BJ (cell line): ENCODE measurements around the gene MGAT5. TPM values are rescaled to one million over a fixed set of nuclear protein-coding genes. Genes with fewer than 3 reads are reported as not detected.

Experiments
- CTCF ChIA-PET: fragments of 350-600 bp; formaldehyde crosslinking; extraction: SDS; loops from one replicate; lab custom pipeline; 2021; ENCODE audit warnings: antibody characterized with exemption, inconsistent platforms; lab: Yijun Ruan, JAX
- POLR2A ChIA-PET: fragments of 300-600 bp; sonication (Branson Sonifier 250); formaldehyde crosslinking; extraction: SDS; loops from one replicate; lab custom pipeline; 2021; ENCODE audit warnings: antibody characterized with exemption; lab: Charles Lee
- DNase-seq: peaks from one replicate; pipeline ENCODE4 v3.0.0-alpha.2; 2011; ENCODE audit warnings: low read depth
- H3K27me3 ChIP-seq: 2 replicates; pipeline ENCODE4 v1.6.0; 2011; ENCODE audit warnings: low read length; ENCODE audit not compliant: control insufficient read depth, insufficient read depth
- H3K36me3 ChIP-seq: 2 replicates; pipeline ENCODE4 v1.5.1; 2011; ENCODE audit warnings: low read length; ENCODE audit not compliant: control insufficient read depth, insufficient read depth
- H3K4me3 ChIP-seq: 2 replicates; pipeline ENCODE4 v1.5.1; 2011; ENCODE audit warnings: low read depth, mild to moderate bottlenecking, control low read depth, low read length
- polyA plus RNA-seq: library from polyadenylated mRNA; depleted of rRNA; stranded (reverse); fragments of >200 nt; gene quantifications from 2 replicates; pipeline ENCODE4 v1.2.3, GENCODE V29; 2011
- TF ChIP-seq, protein P1 (sequence below): IDR thresholded peaks from 2 replicates; pipeline ENCODE4 v1.5.1; 2011; ENCODE audit warnings: low read depth, mild to moderate bottlenecking, control low read depth, inconsistent platforms, low read length, moderate library complexity; ENCODE audit not compliant: insufficient read depth

MGAT5 gene
- polyA plus RNA-seq, 1 experiment, result 25.0 TPM

- ChIA-PET POLR2A (interaction anchor here (0.7 to 0.9 kb wide), 2 partner anchors 15 to 162 kb away, joined by 3 read pairs; no protein-coding TSS in a partner anchor), CTCF (interaction anchor here (0.8 to 6.3 kb wide), 31 partner anchors 8 to 533 kb away, joined by 3 to 134 read pairs (median 5); no protein-coding TSS in a partner anchor)
- DNase-seq, result no peak
- no peaks in the 10 kb centered on the region for H3K27me3 ChIP-seq
- H3K4me3 ChIP-seq, result no peak overlapping the region
- H3K36me3 ChIP-seq, result no peaks in the 10 kb centered on the region
- TF ChIP-seq, protein P1, sequence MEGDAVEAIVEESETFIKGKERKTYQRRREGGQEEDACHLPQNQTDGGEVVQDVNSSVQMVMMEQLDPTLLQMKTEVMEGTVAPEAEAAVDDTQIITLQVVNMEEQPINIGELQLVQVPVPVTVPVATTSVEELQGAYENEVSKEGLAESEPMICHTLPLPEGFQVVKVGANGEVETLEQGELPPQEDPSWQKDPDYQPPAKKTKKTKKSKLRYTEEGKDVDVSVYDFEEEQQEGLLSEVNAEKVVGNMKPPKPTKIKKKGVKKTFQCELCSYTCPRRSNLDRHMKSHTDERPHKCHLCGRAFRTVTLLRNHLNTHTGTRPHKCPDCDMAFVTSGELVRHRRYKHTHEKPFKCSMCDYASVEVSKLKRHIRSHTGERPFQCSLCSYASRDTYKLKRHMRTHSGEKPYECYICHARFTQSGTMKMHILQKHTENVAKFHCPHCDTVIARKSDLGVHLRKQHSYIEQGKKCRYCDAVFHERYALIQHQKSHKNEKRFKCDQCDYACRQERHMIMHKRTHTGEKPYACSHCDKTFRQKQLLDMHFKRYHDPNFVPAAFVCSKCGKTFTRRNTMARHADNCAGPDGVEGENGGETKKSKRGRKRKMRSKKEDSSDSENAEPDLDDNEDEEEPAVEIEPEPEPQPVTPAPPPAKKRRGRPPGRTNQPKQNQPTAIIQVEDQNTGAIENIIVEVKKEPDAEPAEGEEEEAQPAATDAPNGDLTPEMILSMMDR, result no peak
Observed at GRCh38 chr2:134412639-134412999, 158.7 kb downstream of the MGAT5 start.

GRCh38 chr2:134413430-134413829 lies 159.6 kb downstream of the MGAT5 start:
- ChIA-PET POLR2A (no interaction called here), CTCF (interaction anchor here (0.8 to 6.3 kb wide), 11 partner anchors 9 to 528 kb away, joined by 3 to 134 read pairs (median 18); no protein-coding TSS in a partner anchor)
- no peaks in the 10 kb centered on the region for H3K27me3 ChIP-seq
- TF ChIP-seq, protein P1, result no peak
- H3K4me3 ChIP-seq, result no peak overlapping the region
- DNase-seq, result no peak
- H3K36me3 ChIP-seq, result no peaks in the 10 kb centered on the region

- CTCF ChIA-PET, result interaction anchor here (1.8 to 6.3 kb wide), 4 partner anchors 26 to 529 kb away, joined by 4 to 134 read pairs (median 33); no protein-coding TSS in a partner anchor
Observed at GRCh38 chr2:134413912-134414311, 160.0 kb downstream of the MGAT5 start.

DNA sequence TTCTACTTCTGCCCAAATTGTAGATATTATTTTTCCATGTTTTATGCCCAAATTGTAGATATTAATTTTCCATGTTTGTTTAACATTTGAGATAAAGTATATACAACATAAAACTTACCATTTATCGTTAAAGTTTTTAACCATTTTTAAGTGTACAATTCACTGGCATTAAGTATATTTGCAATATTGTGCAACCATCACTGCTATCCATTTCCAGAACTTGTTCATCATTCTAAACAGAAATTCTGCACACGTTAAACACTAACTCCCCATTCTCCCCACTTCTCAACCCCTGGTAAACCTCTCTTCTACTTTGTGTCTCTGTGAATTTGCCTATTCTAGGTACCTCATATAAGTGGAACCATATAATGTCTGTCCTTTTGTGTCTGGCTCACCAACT lies 162.1 kb downstream of the MGAT5 start:
- Histone ChIP-seq H3K36me3 (no peaks in the 10 kb centered on the region), H3K4me3 (no peak overlapping the region), H3K27me3 (no peaks in the 10 kb centered on the region)
- no peak for DNase-seq
- TF ChIP-seq, protein P1, result no peak
- ChIA-PET CTCF (no interaction called here), POLR2A (no interaction called here)

More at GRCh38 chr2:134413912-134414311, 160.0 kb downstream of the MGAT5 start:
- TF ChIP-seq, protein P1, result no peak
- Histone ChIP-seq H3K27me3 (no peaks in the 10 kb centered on the region), H3K4me3 (no peak overlapping the region), H3K36me3 (no peaks in the 10 kb centered on the region)
- POLR2A ChIA-PET, result no interaction called here
- DNase-seq, result no peak

DNA sequence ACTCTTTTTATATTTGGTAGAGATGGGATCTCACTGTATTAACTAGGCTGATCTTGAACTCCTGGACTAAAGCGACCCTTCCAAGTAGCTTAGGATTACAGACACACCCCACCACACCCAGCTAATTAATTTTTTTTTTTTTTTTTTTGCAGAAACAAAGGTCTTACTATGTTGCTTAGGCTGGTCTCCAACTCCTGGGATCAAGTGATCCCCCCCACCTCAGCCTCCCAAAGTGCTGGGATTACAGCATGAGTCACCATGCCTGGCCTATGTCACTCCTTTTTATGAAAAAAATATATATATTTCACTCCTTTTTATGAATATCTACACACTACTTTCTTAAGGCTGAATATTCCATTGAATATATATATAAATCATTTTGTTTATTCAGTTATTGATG lies 162.8 kb downstream of the MGAT5 start:
- Histone ChIP-seq H3K36me3 (no peaks in the 10 kb centered on the region), H3K4me3 (no peak overlapping the region), H3K27me3 (no peaks in the 10 kb centered on the region)
- ChIA-PET POLR2A (no interaction called here), CTCF (interaction anchor here (1.0 to 1.2 kb wide), 2 partner anchors 37 to 289 kb away, joined by 3 to 5 read pairs; no protein-coding TSS in a partner anchor)
- TF ChIP-seq, protein P1, result no peak
- no peak for DNase-seq
